Tibial nerve (tissue), 4 donors: ENCODE results near the gene MEFV. TPM values are rescaled to one million over a fixed set of nuclear protein-coding genes. Genes with fewer than 3 reads are reported as not detected.

ENCODE experiments used
- DNase-seq, 2 donors: peaks; one replicate each; pipeline ENCODE4 v3.0.0-alpha.2; 2019; ENCODE audit warnings: low spot score in 2 of 2
- H3K27ac ChIP-seq, 4 donors: fragments of 200-600 bp; sonication (generic) in 3 of 4; one replicate each; pipeline ENCODE4 v1.5.1; 2017 to 2019; ENCODE audit warnings: mild to moderate bottlenecking in 1 of 4
- H3K27me3 ChIP-seq, 2 donors: fragments of 200-600 bp; sonication (generic) in 1 of 2; one replicate each; pipeline versions ENCODE4 v1.5.1 to v1.6.0; 2017 to 2019
- H3K36me3 ChIP-seq, 3 donors: fragments of 200-600 bp; sonication (generic); one replicate each; pipeline ENCODE4 v1.5.1; 2018 to 2019
- H3K4me1 ChIP-seq, 4 donors: fragments of 200-600 bp; sonication (generic) in 3 of 4; one replicate each; pipeline ENCODE4 v1.5.1; 2017 to 2019
- H3K4me3 ChIP-seq, 4 donors: fragments of 200-600 bp; sonication (generic) in 3 of 4; one replicate each; pipeline ENCODE4 v1.5.1; 2017 to 2019; ENCODE audit warnings: mild to moderate bottlenecking in 1 of 4, moderate library complexity in 1 of 4
- H3K9me3 ChIP-seq, 4 donors: fragments of 200-600 bp; sonication (generic) in 3 of 4; one replicate each; pipeline ENCODE4 v1.5.1; 2017 to 2019
- EP300 ChIP-seq, 2 donors: sonication (generic); formaldehyde crosslinking; IDR thresholded peaks; one replicate each; pipeline ENCODE4 v1.6.1; 2017; ENCODE audit warnings: antibody characterized with exemption in 2 of 2, mild to moderate bottlenecking in 1 of 2
- POLR2A ChIP-seq, 2 donors: fragments of 450-650 bp; IDR thresholded peaks; one replicate each; pipeline ENCODE4 v1.6.1; 2017; ENCODE audit warnings: antibody characterized with exemption in 2 of 2, mild to moderate bottlenecking in 2 of 2, moderate library complexity in 2 of 2
- WGBS, 2 donors: methylation state at CpG; one replicate each; pipeline ENCODE4 v1.1.5; 2018; 5-methylcytosine and 5-hydroxymethylcytosine counted together
- total RNA-seq, 4 donors: library from RNA; depleted of rRNA; stranded (reverse); fragments of >200 nt; gene quantifications; one replicate each; pipeline ENCODE4 v1.1.0, GENCODE V29; 2016
- TF ChIP-seq, protein P1 (sequence below), 5 experiments: fragments of 200-600 bp in 3 of 5; fragments of 450-650 bp in 2 of 5; sonication (generic) in 3 of 5; IDR thresholded peaks; one replicate each; pipeline ENCODE4 v1.5.1; 2016 to 2019; ENCODE audit warnings: antibody characterized with exemption in 5 of 5, mild to moderate bottlenecking in 3 of 5, moderate library complexity in 2 of 5

Gene MEFV
- total RNA-seq, 4 donors from 2014 or later: 0.39 to 8.1 (median 1.1) TPM

DNA sequence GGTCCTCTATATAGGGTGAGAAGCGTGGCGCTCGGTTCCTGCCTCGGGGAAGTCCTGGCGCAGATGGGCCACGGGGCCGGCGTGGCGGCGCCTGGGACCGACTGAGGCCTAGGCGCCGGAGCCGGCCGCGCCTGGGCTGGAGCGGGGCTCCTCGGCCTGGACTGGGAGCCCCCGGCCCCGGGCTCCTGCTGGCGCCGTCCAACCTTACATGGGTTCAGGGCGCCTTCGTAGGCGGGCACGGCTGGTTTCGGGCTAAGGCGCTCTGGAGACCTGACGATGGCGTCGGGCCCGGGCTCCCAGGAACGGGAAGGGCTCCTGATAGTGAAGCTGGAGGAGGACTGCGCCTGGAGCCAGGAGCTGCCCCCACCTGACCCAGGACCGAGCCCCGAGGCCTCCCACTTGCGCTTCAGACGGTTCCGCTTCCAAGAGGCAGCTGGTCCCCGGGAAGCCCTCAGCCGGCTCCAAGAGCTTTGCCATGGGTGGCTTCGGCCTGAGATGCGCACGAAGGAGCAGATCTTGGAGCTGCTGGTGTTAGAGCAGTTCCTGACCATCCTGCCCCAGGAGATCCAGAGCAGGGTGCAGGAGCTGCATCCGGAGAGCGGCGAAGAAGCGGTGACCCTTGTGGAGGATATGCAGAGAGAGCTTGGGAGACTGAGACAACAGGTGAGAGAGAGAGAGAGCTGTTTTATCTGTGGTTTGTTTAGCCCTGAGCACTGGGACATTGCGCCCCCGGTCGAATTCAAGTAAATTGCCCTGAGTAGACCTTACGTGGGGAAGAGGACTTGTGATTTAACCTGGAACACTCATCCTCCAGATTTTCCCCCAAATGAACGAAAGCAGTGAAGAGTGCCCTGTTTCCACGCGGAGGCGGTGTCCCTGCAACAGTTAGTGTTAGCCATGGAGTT is 27.4 kb upstream of the MEFV start:
- no peaks in the 10 kb centered on the region for H3K27me3 ChIP-seq
- TF ChIP-seq POLR2A (IDR thresholded peaks at IDR 0.05) (no peak), EP300 (IDR thresholded peaks at IDR 0.05) (no peak)
- TF ChIP-seq, protein P1, sequence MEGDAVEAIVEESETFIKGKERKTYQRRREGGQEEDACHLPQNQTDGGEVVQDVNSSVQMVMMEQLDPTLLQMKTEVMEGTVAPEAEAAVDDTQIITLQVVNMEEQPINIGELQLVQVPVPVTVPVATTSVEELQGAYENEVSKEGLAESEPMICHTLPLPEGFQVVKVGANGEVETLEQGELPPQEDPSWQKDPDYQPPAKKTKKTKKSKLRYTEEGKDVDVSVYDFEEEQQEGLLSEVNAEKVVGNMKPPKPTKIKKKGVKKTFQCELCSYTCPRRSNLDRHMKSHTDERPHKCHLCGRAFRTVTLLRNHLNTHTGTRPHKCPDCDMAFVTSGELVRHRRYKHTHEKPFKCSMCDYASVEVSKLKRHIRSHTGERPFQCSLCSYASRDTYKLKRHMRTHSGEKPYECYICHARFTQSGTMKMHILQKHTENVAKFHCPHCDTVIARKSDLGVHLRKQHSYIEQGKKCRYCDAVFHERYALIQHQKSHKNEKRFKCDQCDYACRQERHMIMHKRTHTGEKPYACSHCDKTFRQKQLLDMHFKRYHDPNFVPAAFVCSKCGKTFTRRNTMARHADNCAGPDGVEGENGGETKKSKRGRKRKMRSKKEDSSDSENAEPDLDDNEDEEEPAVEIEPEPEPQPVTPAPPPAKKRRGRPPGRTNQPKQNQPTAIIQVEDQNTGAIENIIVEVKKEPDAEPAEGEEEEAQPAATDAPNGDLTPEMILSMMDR (IDR thresholded peaks at IDR 0.05): no peak
- no peak for DNase-seq
- H3K4me3 ChIP-seq: peak overlapping the region; percentile 83 to 96 (median 90)
- WGBS, 2 donors: 7 to 13% methylated on average over 30 to 55 of the region's 56 CpGs
- H3K27ac ChIP-seq: peak overlapping the region; percentile 95 to 100 (median 99)
- peaks cover 0 to 39% (median 10%) of the 10 kb centered on the region in 4 donors for H3K9me3 ChIP-seq
- H3K4me1 ChIP-seq: peaks cover 0 to 29% (median 10%) of the 10 kb centered on the region in 4 donors
- peaks cover 13 to 44% (median 16%) of the 10 kb centered on the region in 3 donors for H3K36me3 ChIP-seq

DNA sequence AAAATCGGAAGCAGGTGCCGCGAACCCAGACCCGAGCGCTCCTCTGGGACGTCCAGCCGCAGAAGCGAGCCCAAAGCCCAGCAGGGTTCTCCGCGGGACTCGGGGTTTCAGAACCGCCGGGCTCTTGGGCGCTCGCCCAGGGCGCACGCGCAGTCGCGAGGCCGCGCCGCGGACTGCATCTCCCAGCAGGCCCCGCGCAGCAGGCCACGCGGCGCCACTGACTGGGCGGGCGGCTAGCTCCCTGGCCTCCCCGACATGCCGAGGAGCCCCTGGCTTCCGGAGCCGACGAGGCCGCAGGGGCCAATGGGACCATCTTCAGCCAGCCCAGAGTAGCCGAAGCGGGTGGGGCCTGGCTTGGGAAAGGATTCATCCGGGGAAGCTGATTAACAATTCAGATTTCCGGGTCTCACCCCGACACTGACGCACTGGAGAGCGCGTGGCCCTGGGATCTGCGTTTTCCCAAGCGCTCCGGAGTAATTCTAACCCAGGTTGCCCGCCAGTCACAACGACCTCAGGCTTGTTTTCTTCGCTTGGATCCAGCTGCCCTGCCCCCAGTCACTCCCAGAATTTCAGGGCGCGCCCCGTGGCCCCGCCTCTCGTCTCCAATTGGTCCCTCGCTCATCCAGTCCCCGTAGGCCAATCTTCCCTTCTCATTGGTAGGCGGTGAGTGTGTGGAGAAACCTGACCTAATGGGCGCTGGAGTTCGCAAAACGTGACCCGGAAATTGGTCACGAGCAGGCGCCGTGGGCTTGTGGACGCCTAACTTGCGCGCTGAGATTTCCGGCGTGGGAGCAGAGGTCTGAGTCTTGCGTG is 26.5 kb upstream of the MEFV start, which contains the start of gene ZNF263:
ZNF263 (plus strand) TSS at position 762 of the 813 bp plus-strand sequence. CDS start 328 bp downstream, outside the sequence.
- DNase-seq: peak; percentile 93 to 94
- H3K9me3 ChIP-seq: peaks cover 0 to 30% (median 3%) of the 10 kb centered on the region in 4 donors
- H3K36me3 ChIP-seq: peaks cover 7 to 35% (median 10%) of the 10 kb centered on the region in 3 donors
- peak within 1 kb of the TSS; percentile 83 to 96 (median 90) for H3K4me3 ChIP-seq
- peaks cover 0 to 29% (median 10%) of the 10 kb centered on the region in 4 donors for H3K4me1 ChIP-seq
- TF ChIP-seq, protein P1 (IDR thresholded peaks at IDR 0.05): peak in 1 of 5 experiments; percentile 35
- TF ChIP-seq EP300 (IDR thresholded peaks at IDR 0.05) (peak; percentile 56 to 93), POLR2A (IDR thresholded peaks at IDR 0.05) (peak; percentile 30 to 76)
- peak within 1 kb of the TSS; percentile 95 to 100 (median 99) for H3K27ac ChIP-seq
- WGBS, 2 donors: 0 to 1% methylated on average over 37 to 63 of the region's 72 CpGs
- no peaks in the 10 kb centered on the region for H3K27me3 ChIP-seq

DNA sequence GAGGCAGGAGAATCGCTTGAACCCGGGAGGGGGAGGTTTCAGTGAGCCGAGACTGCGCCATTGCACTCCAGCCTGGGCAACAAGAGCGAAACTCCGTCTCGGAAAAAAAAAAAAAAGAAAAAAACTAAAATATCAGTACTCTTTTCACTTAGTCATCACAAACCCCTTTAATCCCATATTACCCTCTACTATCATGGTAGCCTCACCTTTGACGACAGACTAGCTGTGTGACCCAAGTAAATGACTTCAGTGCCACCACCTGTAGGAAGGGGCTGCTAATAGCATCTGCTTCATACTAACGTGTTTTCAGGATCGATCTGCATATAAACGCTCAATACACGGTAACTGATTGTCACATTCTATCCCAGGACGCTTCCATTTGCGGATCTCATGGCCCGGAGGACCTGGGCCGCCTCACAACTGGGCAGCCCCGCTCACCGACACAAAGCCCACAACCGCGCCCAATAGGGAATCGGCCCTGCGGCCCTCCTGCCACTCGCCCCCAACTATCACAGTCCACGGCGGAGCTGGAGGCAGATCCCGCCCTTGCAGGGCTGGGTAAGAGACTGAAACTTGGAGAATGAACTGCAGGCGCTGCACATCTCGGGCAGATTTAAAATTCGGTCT is 25.8 kb upstream of the MEFV start:
- DNase-seq: no peak
- Histone ChIP-seq H3K27ac (peak overlapping the region; percentile 95 to 100 (median 99)), H3K27me3 (no peaks in the 10 kb centered on the region), H3K36me3 (peaks cover 7 to 28% (median 10%) of the 10 kb centered on the region in 3 donors), H3K4me1 (peaks cover 0 to 29% (median 10%) of the 10 kb centered on the region in 4 donors), H3K4me3 (peak overlapping the region; percentile 64 to 96 (median 89)), H3K9me3 (peaks cover 0 to 23% (median 0%) of the 10 kb centered on the region in 4 donors)
- WGBS, 2 donors: 17 to 20% methylated on average over 22 to 29 of the region's 29 CpGs
- TF ChIP-seq EP300 (IDR thresholded peaks at IDR 0.05) (no peak), POLR2A (IDR thresholded peaks at IDR 0.05) (no peak)
- TF ChIP-seq, protein P1 (IDR thresholded peaks at IDR 0.05): no peak

DNA sequence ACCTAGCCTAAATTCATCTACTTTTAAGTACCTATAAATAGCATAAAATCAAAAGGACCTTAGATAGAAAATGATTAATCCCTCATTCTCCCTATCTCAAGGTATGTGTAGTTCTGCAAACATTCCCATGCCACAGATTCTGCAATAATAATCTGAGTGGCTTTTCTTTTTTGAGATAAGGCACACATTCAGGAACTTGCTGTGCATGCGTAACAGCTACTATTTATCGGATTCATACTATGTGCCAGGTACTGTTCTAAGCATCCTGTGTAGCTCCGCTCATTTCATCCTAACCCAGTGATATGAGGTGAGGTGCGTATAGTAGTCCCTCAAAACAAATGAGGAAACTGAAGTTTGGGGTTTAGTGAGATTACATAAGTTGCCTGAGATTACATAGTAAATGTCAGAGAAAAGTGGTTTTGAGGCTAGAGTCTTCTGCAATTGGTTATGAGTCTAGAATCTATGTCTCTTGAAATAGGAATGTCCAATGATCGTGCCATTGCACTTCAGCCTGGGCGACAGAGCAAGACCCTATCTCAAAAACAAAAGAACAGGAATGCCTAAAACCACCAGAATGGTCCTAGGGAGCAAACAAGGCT is 24.9 kb upstream of the MEFV start:
- TF ChIP-seq, protein P1 (IDR thresholded peaks at IDR 0.05): no peak
- TF ChIP-seq POLR2A (IDR thresholded peaks at IDR 0.05): no peak
- no peak for TF ChIP-seq EP300 (IDR thresholded peaks at IDR 0.05)
- Histone ChIP-seq H3K36me3 (peaks cover 7 to 19% (median 8%) of the 10 kb centered on the region in 3 donors), H3K27me3 (no peaks in the 10 kb centered on the region), H3K4me1 (peaks cover 0 to 29% (median 10%) of the 10 kb centered on the region in 4 donors), H3K4me3 (no peak overlapping the region), H3K9me3 (peaks cover 0 to 18% (median 0%) of the 10 kb centered on the region in 4 donors), H3K27ac (no peak overlapping the region)
- DNase-seq: no peak
- 92 to 95% methylated on average over 6 of the region's 6 CpGs for WGBS, 2 donors
